ENCODE data around the gene RNASEH2C.

Gene RNASEH2C

DNA sequence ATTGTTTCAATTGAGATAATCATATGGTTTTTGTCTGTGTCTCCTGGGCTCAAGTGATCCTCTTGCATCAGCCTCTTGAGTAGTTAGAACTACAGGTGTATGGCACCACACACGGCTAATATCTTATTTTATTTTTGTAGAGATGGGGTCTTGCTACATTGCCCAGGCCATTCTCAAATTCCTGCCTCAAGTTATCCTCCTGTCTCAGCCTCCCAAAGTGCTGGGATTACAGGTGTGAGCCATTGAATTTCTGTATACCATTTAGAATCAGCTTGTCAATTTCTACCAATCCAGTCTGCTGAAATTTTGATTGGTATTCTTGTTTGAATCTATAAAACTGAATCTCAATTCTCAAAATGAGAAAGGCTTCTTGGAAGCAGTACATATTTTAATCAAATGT lies 18.9 kb downstream of the RNASEH2C start:
- no peak overlapping the region for H3K4me3 ChIP-seq (ENCODE audit: control insufficient read depth, low read depth, low read length)
- no peak for TF ChIP-seq CTCF (IDR thresholded peaks at IDR 0.05; ENCODE audit: control insufficient read depth, insufficient read depth, low read depth, low read length, missing control alignments)
- DNase-seq (ENCODE audit: low read depth) = no peak

DNA sequence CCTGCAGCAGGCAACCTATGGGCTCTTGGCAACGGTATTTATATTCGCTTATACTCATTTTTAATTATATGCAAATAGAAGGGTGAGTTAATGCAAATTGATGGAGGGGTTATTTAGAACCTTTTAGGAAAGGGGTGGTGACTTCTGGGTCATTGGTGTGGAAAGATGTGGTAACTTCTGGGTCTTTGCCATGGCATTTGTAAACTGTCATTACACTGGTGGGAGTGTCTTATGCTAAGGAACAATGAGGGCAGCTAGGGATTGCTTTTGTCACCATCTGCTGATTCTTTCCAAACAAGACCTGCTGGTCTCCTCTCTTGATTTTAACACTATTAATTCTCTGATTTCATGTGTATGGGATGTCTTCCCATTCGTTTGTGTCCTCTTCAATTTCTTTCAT lies 20.2 kb downstream of the RNASEH2C start:
- no peak for DNase-seq (ENCODE audit: low read depth)
- no peak overlapping the region for H3K4me3 ChIP-seq (ENCODE audit: control insufficient read depth, low read depth, low read length)
- no peak for TF ChIP-seq CTCF (IDR thresholded peaks at IDR 0.05; ENCODE audit: control insufficient read depth, insufficient read depth, low read depth, low read length, missing control alignments)

GRCh38 chr11:65699306-65699705 lies 21.3 kb downstream of the RNASEH2C start:
- no peak for TF ChIP-seq CTCF (IDR thresholded peaks at IDR 0.05; ENCODE audit: control insufficient read depth, insufficient read depth, low read depth, low read length, missing control alignments)
- no peak overlapping the region for H3K4me3 ChIP-seq (ENCODE audit: control insufficient read depth, low read depth, low read length)

GRCh38 chr11:65698205-65698604 lies 22.4 kb downstream of the RNASEH2C start:
- TF ChIP-seq CTCF (IDR thresholded peaks at IDR 0.05; ENCODE audit: control insufficient read depth, insufficient read depth, low read depth, low read length, missing control alignments) = no peak
- H3K4me3 ChIP-seq (ENCODE audit: control insufficient read depth, low read depth, low read length) = no peak overlapping the region
- DNase-seq (ENCODE audit: low read depth) = no peak

More at GRCh38 chr11:65699306-65699705, 21.3 kb downstream of the RNASEH2C start:
- no peak for DNase-seq (ENCODE audit: low read depth)

DNA sequence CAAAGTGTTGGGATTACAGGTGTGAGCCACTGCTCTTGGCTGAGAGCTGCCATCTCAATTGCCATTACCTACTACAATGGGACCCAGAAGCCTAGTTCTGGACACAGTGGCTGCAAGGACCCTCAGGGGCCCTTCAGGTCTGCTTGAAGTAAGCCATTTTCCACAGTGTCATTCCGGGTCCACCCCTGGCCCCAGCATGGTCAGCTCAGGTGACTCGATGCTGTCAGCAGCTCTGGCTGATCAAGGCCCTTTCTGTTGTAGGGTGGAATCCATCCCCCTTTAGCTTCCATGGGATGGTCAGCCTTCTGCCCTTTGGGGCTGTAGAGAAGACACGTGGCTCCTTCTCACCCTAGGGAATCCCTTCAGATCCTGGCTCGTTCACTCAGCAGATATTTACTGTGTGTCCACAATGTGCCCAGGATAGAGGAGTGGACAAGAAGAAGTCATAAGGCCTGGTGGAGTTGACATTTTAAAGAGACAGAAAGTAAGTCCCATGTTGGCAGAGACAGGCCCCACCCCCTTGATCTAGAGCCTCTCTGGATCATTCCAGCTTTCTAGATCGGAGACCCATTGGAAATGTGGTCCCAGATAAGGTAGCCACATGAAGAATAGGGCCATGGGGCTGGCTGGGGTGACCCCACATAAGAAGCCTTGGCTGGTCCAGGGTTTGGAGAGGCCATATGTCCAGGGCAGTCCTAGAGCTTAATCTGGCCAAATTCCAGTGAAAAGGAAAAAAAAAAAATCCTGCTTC lies 23.6 kb downstream of the RNASEH2C start:
- no peak for TF ChIP-seq CTCF (IDR thresholded peaks at IDR 0.05; ENCODE audit: control insufficient read depth, insufficient read depth, low read depth, low read length, missing control alignments)
- H3K4me3 ChIP-seq (ENCODE audit: control insufficient read depth, low read depth, low read length) = no peak overlapping the region
- DNase-seq (ENCODE audit: low read depth) = no peak

GRCh38 chr11:65695459-65696241 lies 24.9 kb downstream of the RNASEH2C start:
- TF ChIP-seq CTCF (IDR thresholded peaks at IDR 0.05; ENCODE audit: control insufficient read depth, insufficient read depth, low read depth, low read length, missing control alignments) = no peak
- DNase-seq (ENCODE audit: low read depth) = no peak
- no peak overlapping the region for H3K4me3 ChIP-seq (ENCODE audit: control insufficient read depth, low read depth, low read length)

Data from AG09309 (cell line).